ENCODE results near the gene LRRC4B.

Gene LRRC4B

GRCh38 chr19:50570997-50571396 lies 2.8 kb upstream of the LRRC4B start:
- DNase-seq: no peak

DNA sequence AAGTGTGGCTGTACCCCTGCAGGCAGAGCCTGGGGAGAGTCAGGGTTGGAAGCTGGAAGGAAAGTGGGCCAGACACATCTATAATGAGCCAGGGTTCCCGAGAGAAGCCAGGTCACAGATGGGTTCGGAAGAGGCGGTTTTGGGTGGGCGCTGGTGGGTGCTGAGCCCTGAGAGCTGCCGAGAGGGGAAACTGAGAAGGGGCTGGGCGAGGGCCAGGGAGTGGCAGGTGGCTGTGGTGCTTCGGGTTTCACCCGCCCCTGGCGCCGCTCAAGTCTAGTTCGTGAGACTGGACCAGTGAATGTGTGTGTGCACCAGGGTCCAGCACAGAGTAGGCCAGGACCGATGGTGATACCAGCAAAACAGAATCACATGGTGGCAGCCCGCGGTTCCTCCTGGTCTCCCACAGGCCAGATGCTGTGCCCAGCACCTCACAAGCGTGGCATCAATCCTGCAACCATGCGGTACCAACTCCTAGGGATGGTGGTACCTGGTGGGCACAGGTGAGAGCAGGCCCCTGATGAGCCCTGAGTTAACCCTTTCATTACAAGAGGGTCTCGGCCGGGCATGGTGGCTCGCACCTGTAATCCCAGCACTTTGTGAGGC lies 1.8 kb upstream of the LRRC4B start:
- DNase-seq: no peak

- DNase-seq: no peak
These were observed 778 bp upstream of the LRRC4B start for GRCh38 chr19:50568728-50569698.

DNA sequence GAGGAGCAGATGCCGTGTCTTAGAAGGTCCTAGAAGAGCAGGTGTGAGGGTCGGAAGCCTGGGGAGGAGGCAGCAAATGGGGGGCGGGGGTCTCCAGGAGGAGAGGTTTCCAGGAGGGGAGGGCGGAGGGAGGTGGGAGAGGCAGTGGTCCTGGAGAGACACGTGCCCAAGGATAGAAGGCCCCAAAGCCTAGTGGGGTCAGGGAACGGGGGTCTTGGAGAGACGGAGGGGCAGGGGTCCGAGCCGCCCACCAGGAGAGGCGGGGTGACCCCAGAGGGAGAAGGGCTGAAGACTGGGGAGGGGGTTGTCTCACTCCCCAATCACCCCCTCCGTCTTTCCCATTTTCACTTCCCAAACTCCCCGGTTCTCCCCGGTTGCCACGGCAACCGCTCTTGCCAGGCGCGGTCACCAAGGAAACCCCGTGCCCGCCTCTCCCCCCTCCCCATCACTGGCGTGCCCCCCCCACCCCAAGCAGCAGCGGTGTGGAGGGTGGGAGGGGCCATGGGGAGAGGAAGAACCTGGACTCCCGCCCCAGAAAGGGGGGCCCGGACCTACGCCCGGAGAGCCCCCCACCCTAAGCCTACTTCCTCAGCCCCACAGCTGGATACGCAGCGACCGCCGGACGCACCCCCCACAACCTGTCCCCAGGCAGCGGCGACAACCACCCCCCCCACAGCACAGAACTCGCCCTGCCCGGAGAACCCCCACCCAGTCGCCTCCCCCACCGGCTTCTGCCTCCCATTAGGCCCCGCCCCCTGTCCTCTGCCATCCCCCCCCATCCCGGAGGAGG lies 988 bp downstream of the LRRC4B start:
- peak; percentile 54 for DNase-seq

GRCh38 chr19:50565984-50566903 lies 2.0 kb downstream of the LRRC4B start:
- no peak for DNase-seq

GRCh38 chr19:50564229-50565105 lies 3.8 kb downstream of the LRRC4B start:
- no peak for DNase-seq

GRCh38 chr19:50563597-50563996 lies 4.6 kb downstream of the LRRC4B start:
- no peak for DNase-seq

GRCh38 chr19:50562996-50563395 lies 5.2 kb downstream of the LRRC4B start:
- no peak for DNase-seq

- DNase-seq: no peak
These were observed 5.9 kb downstream of the LRRC4B start for GRCh38 chr19:50562329-50562728.

GRCh38 chr19:50559636-50560035 lies 8.6 kb downstream of the LRRC4B start:
- no peak for DNase-seq

GRCh38 chr19:50558449-50558848 lies 9.8 kb downstream of the LRRC4B start:
- no peak for DNase-seq

DNA sequence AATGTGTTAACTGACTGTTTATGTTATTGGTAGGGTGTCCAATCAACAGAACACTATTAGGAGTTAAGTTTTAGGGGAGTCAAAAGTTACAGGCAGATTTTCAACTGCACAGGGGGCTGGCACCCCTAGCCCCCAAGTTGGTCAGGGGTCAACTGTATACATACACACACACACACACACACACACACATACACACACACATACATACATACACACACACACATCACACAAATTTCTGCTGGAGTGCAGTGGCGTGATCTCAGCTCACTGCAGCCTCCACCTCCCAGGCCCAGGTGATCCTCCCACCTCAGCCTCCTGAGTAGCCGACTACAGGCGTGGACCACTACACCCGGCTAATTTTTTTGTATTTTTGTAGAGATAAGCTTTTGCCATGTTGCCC lies 10.2 kb downstream of the LRRC4B start:
- DNase-seq: no peak

DNA sequence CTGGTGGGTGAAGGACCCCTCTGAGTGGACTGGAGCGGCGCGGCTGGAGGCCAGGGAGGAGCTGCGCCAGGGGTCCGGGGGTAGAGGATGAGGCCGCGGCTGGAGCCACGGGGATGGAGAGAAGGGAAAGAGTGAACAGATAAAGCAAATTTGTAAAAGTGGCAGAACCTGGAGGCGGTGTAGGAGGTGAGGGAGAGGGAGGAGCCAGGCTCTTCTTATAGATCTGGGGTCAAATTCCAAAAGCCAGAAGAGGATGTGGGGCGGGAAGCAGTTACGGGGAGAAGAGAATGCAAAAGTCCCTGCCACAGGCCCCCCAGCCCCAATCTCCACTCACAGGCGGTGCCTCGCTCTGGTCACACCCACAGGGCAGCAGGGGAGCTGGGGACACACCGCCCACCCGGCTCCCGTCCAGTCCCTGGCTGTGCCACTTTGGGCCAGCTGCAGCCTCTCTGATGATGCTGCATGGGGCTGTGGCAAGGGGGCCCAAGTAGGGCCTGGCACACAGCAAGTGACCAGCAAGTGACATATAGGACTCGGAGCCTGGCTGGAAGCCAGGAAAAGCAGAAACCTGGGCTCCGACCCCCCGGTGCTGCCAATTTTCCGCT lies 11.1 kb downstream of the LRRC4B start:
- no peak for DNase-seq

GRCh38 chr19:50556282-50557008 lies 11.8 kb downstream of the LRRC4B start:
- DNase-seq: peak; percentile 74

DNA sequence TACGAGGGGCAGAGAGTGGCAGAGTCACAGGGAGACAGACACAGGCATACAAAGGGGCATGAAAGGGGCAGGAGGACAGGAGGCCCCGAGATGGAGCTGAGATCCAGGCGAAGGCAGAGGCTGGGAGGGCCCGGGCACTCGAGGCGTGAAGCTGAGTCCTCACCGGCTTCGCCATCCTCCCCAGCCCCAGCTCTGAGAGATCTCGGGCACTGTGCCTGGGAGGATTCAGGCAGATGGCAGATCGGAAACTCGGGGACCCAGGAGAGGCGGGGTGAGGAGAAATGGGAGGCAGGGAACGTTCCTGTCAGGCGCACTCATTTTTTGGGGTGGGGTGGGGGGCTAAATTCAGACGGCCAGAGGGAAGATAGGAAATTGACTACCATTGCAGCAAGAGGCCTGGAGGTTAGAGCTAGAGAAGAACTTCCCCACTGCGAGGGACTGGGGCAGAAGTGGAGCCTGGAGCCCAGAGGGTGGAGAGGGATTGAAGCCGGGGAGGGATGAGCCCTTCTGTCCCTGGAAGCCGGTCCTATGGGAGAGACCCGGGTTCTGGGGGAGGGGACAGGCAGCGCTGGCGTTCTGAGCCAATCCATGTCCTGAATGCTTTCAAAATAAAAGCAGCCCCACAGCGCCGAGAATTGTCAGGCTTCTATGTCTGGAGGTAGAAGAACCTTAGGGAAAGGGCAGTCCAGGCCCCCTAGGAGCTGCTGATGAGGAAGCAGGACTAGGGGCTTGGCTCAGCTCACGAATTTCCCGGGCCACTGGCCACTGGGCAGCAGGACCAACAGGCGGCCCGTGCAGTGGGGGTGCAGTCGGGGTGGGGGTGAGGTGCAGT lies 12.6 kb downstream of the LRRC4B start:
- DNase-seq: peak; percentile 38

DNA sequence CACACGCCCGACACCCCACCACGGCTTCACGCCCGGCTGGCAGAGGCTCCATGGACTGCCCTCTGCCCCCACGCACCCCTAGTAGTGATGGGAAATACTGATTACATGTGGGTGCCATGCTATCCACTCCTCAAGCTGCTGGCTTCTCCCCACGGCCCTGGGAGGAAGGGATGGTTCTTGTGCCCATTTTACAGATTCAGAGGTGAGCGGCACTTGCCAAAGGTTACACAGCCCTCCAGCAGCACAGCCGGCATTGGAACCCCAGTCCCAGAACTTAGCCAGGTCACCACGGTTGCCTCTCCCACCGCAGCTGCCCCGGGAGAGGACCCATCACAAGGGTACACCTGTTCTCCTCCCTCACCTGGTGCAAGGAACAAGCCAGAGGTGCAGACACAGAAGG lies 13.2 kb downstream of the LRRC4B start:
- no peak for DNase-seq

DNA sequence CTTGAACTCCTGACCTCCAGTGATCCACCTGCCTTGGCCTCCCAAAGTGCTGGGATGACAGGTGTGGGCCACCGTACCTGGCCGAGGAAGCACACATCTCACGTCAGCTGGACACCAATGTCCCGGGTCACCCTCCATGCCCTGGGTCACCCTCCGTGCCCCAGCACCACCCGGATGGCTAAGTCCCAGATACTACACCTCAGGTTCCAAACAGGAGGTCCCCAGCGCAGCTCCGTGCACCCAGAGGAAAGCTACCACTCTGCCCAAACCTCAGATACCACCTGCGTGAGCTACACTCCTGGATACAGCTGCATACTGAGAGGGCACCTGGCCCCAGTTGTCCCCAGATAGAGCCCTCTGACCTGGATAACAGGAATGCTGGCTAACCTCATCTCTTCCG lies 14.0 kb downstream of the LRRC4B start:
- DNase-seq: no peak

GRCh38 chr19:50553134-50553703 lies 15.0 kb downstream of the LRRC4B start:
- no peak for DNase-seq

- DNase-seq: no peak
These were observed 15.7 kb downstream of the LRRC4B start for GRCh38 chr19:50552540-50552939.

Measured in NCI-H1105 (cell line).